MM.1S (cell line): ENCODE results near the gene CNTNAP2.

Source experiments
- CTCF ChIP-seq: fragments of 300-600 bp; sonication (generic); IDR thresholded peaks from 2 replicates; pipeline ENCODE4 v1.5.1; 2016; ENCODE audit warnings: antibody characterized with exemption, low read length, mixed read lengths
- EZH2 ChIP-seq: fragments of 300-600 bp; sonication (generic); optimal IDR thresholded peaks from 2 replicates; pipeline ENCODE3; 2017; ENCODE audit warnings: low read depth, mild to moderate bottlenecking, antibody characterized with exemption, low read length, mixed read lengths
- EZH2phosphoT487 ChIP-seq: fragments of 300-600 bp; sonication (generic); IDR thresholded peaks from 2 replicates; pipeline ENCODE4 v1.6.1; 2018; ENCODE audit warnings: antibody characterized with exemption, low read length

- TF ChIP-seq CTCF, result no peak
- TF ChIP-seq EZH2, result no peak
- TF ChIP-seq EZH2phosphoT487, result no peak
Observed at GRCh38 chr7:147651601-147652000, 1535.0 kb downstream of the CNTNAP2 start.
